H9 (cell line): ENCODE measurements around the gene EDEM2. TPM values are rescaled to one million over a fixed set of nuclear protein-coding genes. Genes with fewer than 3 reads are reported as not detected.

ENCODE experiments used
- DNase-seq: peaks from one replicate; pipeline ENCODE4 v3.0.0-alpha.2; 2017
- H2AFZ ChIP-seq: one replicate; pipeline ENCODE4 v1.6.1; 2013; ENCODE audit warnings: mild to moderate bottlenecking, low read length, control low read depth, moderate library complexity
- H2AK5ac ChIP-seq: 2 replicates; pipeline ENCODE4 v1.6.1; 2013; ENCODE audit warnings: low read length, control low read depth, mixed read lengths; ENCODE audit not compliant: insufficient read length
- H2BK120ac ChIP-seq: one replicate; pipeline ENCODE4 v1.6.1; 2013; ENCODE audit warnings: low read depth, mild to moderate bottlenecking, low read length, control low read depth, inconsistent platforms; ENCODE audit not compliant: poor library complexity, severe bottlenecking
- H2BK12ac ChIP-seq: 2 replicates; pipeline ENCODE4 v1.6.1; 2013; ENCODE audit warnings: low read length, control low read depth, mixed read lengths, low read depth; ENCODE audit not compliant: insufficient read length
- H2BK15ac ChIP-seq: 2 replicates; pipeline ENCODE4 v1.6.1; 2013; ENCODE audit warnings: low read depth, low read length, control low read depth
- H2BK20ac ChIP-seq: one replicate; pipeline ENCODE4 v1.6.1; 2013; ENCODE audit warnings: low read depth, mild to moderate bottlenecking, low read length, control low read depth, inconsistent platforms; ENCODE audit not compliant: poor library complexity, severe bottlenecking
- H2BK5ac ChIP-seq: 2 replicates; pipeline ENCODE4 v1.6.1; 2013; ENCODE audit warnings: low read length, control low read depth, mixed read lengths; ENCODE audit not compliant: insufficient read length
- H3K14ac ChIP-seq: 2 replicates; pipeline ENCODE4 v1.6.1; 2013; ENCODE audit warnings: low read length, control low read depth; ENCODE audit not compliant: insufficient read depth
- H3K18ac ChIP-seq: 2 replicates; pipeline ENCODE4 v1.6.1; 2013; ENCODE audit warnings: low read depth, mild to moderate bottlenecking, mixed read lengths, low read length, control low read depth; ENCODE audit not compliant: insufficient read length
- H3K23ac ChIP-seq: 2 replicates; pipeline ENCODE4 v1.6.1; 2013; ENCODE audit warnings: low read length, control low read depth, mixed read lengths, low read depth; ENCODE audit not compliant: insufficient read length
- H3K23me2 ChIP-seq: 2 replicates; pipeline ENCODE4 v1.6.1; 2013; ENCODE audit warnings: low read depth, mild to moderate bottlenecking, mixed read lengths, low read length, control low read depth; ENCODE audit not compliant: insufficient read length, poor library complexity, severe bottlenecking
- H3K27ac ChIP-seq: 2 replicates; pipeline ENCODE4 v1.5.1; 2013; ENCODE audit warnings: low read length, control low read depth, mixed read lengths, low read depth; ENCODE audit not compliant: insufficient read length
- H3K27me3 ChIP-seq: 2 replicates; pipeline ENCODE4 v1.6.1; 2013; ENCODE audit warnings: low read length, control low read depth, inconsistent platforms; ENCODE audit not compliant: insufficient read depth
- H3K4ac ChIP-seq: 2 replicates; pipeline ENCODE4 v1.6.1; 2013; ENCODE audit warnings: low read depth, mild to moderate bottlenecking, control low read depth, inconsistent platforms, low read length, moderate library complexity
- H3K4me1 ChIP-seq: 2 replicates; pipeline ENCODE4 v1.6.1; 2013; ENCODE audit warnings: low read length, control low read depth, inconsistent platforms; ENCODE audit not compliant: insufficient read depth
- H3K4me2 ChIP-seq: 2 replicates; pipeline ENCODE4 v1.6.1; 2013; ENCODE audit warnings: low read length, control low read depth, mixed read lengths; ENCODE audit not compliant: insufficient read length, insufficient read depth
- H3K56ac ChIP-seq: 2 replicates; pipeline ENCODE4 v1.6.1; 2013; ENCODE audit warnings: low read depth, mild to moderate bottlenecking, mixed read lengths, low read length, control low read depth; ENCODE audit not compliant: insufficient read length
- H3K79me1 ChIP-seq: 2 replicates; pipeline ENCODE4 v1.6.1; 2013; ENCODE audit warnings: low read depth, mild to moderate bottlenecking, moderate library complexity, low read length, control low read depth, inconsistent platforms; ENCODE audit not compliant: insufficient read depth, poor library complexity, severe bottlenecking
- H3K79me2 ChIP-seq: 2 replicates; pipeline ENCODE4 v1.6.1; 2013; ENCODE audit warnings: low read length, control low read depth, inconsistent platforms; ENCODE audit not compliant: insufficient read depth
- H3K9ac ChIP-seq: 2 replicates; pipeline ENCODE4 v1.6.1; 2013; ENCODE audit warnings: low read length, control low read depth, mixed read lengths; ENCODE audit not compliant: insufficient read length; ENCODE audit errors: extremely low read depth
- H3K9me3 ChIP-seq: one replicate; pipeline ENCODE4 v1.6.1; 2013; ENCODE audit warnings: low read depth, low read length, inconsistent platforms; ENCODE audit not compliant: control insufficient read depth
- H3T11ph ChIP-seq: one replicate; pipeline ENCODE4 v1.6.1; 2013; ENCODE audit warnings: mild to moderate bottlenecking, low read length, control low read depth, inconsistent platforms
- H4K20me1 ChIP-seq: one replicate; pipeline ENCODE4 v1.6.1; 2013; ENCODE audit not compliant: control insufficient read depth, insufficient read length, insufficient read depth
- H4K5ac ChIP-seq: 2 replicates; pipeline ENCODE4 v1.6.1; 2013; ENCODE audit warnings: low read depth, mild to moderate bottlenecking, mixed read lengths, low read length, control low read depth; ENCODE audit not compliant: insufficient read length
- H4K8ac ChIP-seq: replicated peaks from 2 replicates; pipeline ENCODE4 v1.6.1; 2013; ENCODE audit warnings: low read length, control low read depth, mixed read lengths, low read depth; ENCODE audit not compliant: insufficient read length
- H4K91ac ChIP-seq: 2 replicates; pipeline ENCODE4 v1.6.1; 2013; ENCODE audit warnings: low read depth, mild to moderate bottlenecking, moderate library complexity, mixed read lengths, low read length, control low read depth; ENCODE audit not compliant: insufficient read length
- H3K27ac Mint-ChIP-seq, 3 experiments: 2 replicates in 2 of 3; 3 replicates in 1 of 3; pipeline ENCODE4 v1.8.0; 2020 to 2021; ENCODE audit warnings: mixed read lengths in 3 of 3, mild to moderate bottlenecking in 1 of 3, moderate library complexity in 1 of 3
- H3K27me3 Mint-ChIP-seq: 2 replicates; pipeline ENCODE4 v1.8.0; 2021; ENCODE audit warnings: low read depth, mild to moderate bottlenecking, moderate library complexity, mixed read lengths
- H3K36me3 Mint-ChIP-seq, 3 experiments: 2 replicates in 2 of 3; 3 replicates in 1 of 3; pipeline ENCODE4 v1.8.0; 2020 to 2021; ENCODE audit warnings: low read depth in 3 of 3, mixed read lengths in 3 of 3; ENCODE audit not compliant: insufficient read depth in 1 of 3
- H3K4me1 Mint-ChIP-seq, 2 experiments: 2 replicates each; pipeline ENCODE4 v1.8.0; 2020; ENCODE audit warnings: mixed read lengths in 2 of 2
- H3K4me3 Mint-ChIP-seq, 2 experiments: 2 replicates in 1 of 2; 3 replicates in 1 of 2; pipeline ENCODE4 v1.8.0; 2020 to 2021; ENCODE audit warnings: mild to moderate bottlenecking in 2 of 2, mixed read lengths in 2 of 2, moderate library complexity in 1 of 2
- H3K9me3 Mint-ChIP-seq, 2 experiments: 2 replicates in 1 of 2; 3 replicates in 1 of 2; pipeline ENCODE4 v1.8.0; 2020; ENCODE audit warnings: mild to moderate bottlenecking in 2 of 2, mixed read lengths in 2 of 2, moderate library complexity in 1 of 2
- WGBS: extraction: QIAGEN DNeasy Blood & Tissue Kit; methylation state at CpG from one replicate; pipeline ENCODE4 v1.1.7; 2013; ENCODE audit warnings: missing lambda C conversion rate, low lambda C conversion rate, mixed read lengths; ENCODE audit not compliant: insufficient read length; ENCODE audit errors: extremely low coverage; 5-methylcytosine and 5-hydroxymethylcytosine counted together
- total RNA-seq: library from RNA; stranded (reverse); gene quantifications from 2 replicates; pipeline ENCODE4 v1.2.1, GENCODE V29; 2021
- TF ChIP-seq, protein P1 (sequence below): fragments of 200-600 bp; sonication (generic); conservative IDR thresholded peaks from 3 replicates; pipeline ENCODE4 v1.8.0; 2021; ENCODE audit warnings: antibody characterized with exemption, mild to moderate bottlenecking

EDEM2 gene
- total RNA-seq, 1 experiment from 2014 or later: 27.8 TPM

DNA sequence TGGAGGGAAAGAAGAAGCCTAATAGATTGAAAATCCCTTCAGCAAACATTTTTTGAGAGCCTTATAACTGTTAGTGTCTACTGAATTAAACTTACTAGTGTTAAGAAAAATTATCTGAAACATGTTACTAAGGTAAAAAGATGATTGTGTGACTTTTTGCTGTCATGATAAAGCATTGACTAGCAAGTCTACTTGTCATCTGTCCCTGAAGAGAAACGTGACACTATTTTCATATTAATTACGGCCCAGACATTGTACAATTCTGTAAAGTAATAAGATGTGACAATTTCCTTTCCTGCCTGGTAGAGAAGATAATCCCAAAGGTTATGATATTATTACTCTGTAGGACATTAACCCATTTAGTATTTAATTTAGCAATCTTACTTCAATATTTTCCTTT lies 8.8 kb upstream of the EDEM2 start:
- Histone ChIP-seq H3K27ac (no peak overlapping the region), H4K20me1 (no peaks in the 10 kb centered on the region), H3K23ac (no peak overlapping the region), H4K8ac (no peak overlapping the region), H2BK15ac (no peak overlapping the region), H3K4me1 (no peaks in the 10 kb centered on the region), H2BK20ac (no peak overlapping the region), H4K91ac (no peak overlapping the region), H3K79me1 (no peaks in the 10 kb centered on the region), H2BK12ac (no peak overlapping the region), H3T11ph (no peak overlapping the region), H3K4me2 (no peak overlapping the region), H3K4ac (no peak overlapping the region), H2BK120ac (no peak overlapping the region), H2AK5ac (no peak overlapping the region), H4K5ac (no peak overlapping the region), H2AFZ (no peak overlapping the region), H3K14ac (no peak overlapping the region), H3K9me3 (peaks cover 4% of the 10 kb centered on the region), H3K18ac (no peak overlapping the region), H3K9ac (no peak overlapping the region), H3K27me3 (no peaks in the 10 kb centered on the region), H3K23me2 (no peaks in the 10 kb centered on the region), H2BK5ac (no peak overlapping the region), H3K56ac (no peak overlapping the region), H3K79me2 (no peaks in the 10 kb centered on the region)
- Mint-ChIP-seq H3K36me3 (peaks cover 0 to 7% (median 4%) of the 10 kb centered on the region in 3 experiments; a peak in 2 of 7 replicates), H3K27ac (peak overlapping the region in 1 of 3 experiments; percentile 35; a peak in 1 of 7 replicates), H3K27me3 (peaks cover 2% of the 10 kb centered on the region), H3K4me1 (0 out of 4 replicates have a peak, but pooled peaks cover 0 to 3% of the 10 kb centered on the region in 2 experiments), H3K9me3 (peaks cover 5 to 6% of the 10 kb centered on the region in 2 experiments; a peak in 4 of 5 replicates), H3K4me3 (no peak overlapping the region)
- TF ChIP-seq, protein P1, sequence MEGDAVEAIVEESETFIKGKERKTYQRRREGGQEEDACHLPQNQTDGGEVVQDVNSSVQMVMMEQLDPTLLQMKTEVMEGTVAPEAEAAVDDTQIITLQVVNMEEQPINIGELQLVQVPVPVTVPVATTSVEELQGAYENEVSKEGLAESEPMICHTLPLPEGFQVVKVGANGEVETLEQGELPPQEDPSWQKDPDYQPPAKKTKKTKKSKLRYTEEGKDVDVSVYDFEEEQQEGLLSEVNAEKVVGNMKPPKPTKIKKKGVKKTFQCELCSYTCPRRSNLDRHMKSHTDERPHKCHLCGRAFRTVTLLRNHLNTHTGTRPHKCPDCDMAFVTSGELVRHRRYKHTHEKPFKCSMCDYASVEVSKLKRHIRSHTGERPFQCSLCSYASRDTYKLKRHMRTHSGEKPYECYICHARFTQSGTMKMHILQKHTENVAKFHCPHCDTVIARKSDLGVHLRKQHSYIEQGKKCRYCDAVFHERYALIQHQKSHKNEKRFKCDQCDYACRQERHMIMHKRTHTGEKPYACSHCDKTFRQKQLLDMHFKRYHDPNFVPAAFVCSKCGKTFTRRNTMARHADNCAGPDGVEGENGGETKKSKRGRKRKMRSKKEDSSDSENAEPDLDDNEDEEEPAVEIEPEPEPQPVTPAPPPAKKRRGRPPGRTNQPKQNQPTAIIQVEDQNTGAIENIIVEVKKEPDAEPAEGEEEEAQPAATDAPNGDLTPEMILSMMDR: no peak
- WGBS: no CpG with 5 or more reads among the region's 2 CpGs
- no peak for DNase-seq
